ENCODE data around the gene SRY. TPM values are rescaled to one million over a fixed set of nuclear protein-coding genes. Genes with fewer than 3 reads are reported as not detected.

SRY gene
- total RNA-seq, 2 donors from 2014 or later, result not detected

Other genes starting within 250 kb of the SRY start
- gene RPS4Y1, start 53.9 kb upstream of the SRY start, total RNA-seq, result 100 to 1,000 TPM in 1 of 2 donors, not detected in 1; 323 TPM
- gene ZFY, start 147.7 kb upstream of the SRY start, total RNA-seq, result 10 to 100 TPM in 1 of 2 donors, not detected in 1; 19.8 TPM

All from activated T-cell treated with anti-CD3 and anti-CD28 coated beads, Interleukin-2, amount 50 U/mL, for 72 hours (primary cell).